Middle frontal gyrus (tissue), 1 donor: ENCODE data around the gene UNKL.

Source experiments
- DNase-seq: peaks from one replicate; pipeline ENCODE4 v3.0.0-alpha.2; 2015; ENCODE audit warnings: low spot score; ENCODE audit errors: extremely low spot score

UNKL gene

GRCh38 chr16:1403036-1403435, 11.5 kb downstream of the UNKL start:
- DNase-seq = no peak

- no peak for DNase-seq
These were observed 12.7 kb downstream of the UNKL start for GRCh38 chr16:1401758-1402154.

- DNase-seq = no peak
These were observed 13.3 kb downstream of the UNKL start for GRCh38 chr16:1401061-1401757.

DNA sequence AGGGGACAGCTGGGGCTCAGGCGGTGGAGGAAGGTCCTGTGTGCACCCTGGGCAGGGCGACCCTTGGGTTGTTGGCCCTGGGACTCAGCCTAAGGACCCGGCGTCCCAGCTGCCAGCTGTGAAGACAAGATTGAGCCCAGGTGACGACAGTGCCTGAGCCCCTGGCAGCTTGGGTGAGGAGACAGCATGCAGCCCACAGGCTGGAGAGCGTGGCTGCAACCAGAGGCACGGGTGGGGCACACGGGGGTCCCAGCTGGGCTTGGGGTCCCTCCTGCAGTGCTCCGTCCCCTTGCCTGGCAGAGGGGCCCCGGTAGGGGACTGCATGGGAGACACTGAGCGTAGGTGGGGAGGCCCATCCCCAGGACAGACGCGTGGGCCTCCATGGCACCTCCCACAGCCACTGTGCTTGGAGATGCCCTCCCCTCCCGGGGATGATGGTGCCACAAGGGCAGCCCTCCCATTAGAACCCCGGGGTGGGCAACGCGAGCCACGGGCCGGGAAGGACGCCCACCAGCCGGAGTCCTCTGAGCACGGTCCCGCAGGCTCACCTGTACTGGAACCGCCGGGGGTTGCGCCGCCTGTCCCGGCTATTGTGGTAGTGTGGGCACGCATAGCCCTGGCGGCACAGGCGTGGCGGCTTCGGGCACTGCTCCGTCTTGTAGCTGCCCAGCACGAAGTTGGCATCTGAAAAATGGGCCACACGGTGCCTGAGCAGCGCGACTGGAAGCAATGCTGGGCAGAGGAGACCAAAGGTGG, 15.5 kb downstream of the UNKL start:
- DNase-seq = no peak

- DNase-seq = no peak
These were observed 16.2 kb downstream of the UNKL start for GRCh38 chr16:1398351-1398750.

GRCh38 chr16:1397779-1398178, 16.7 kb downstream of the UNKL start:
- DNase-seq = no peak

GRCh38 chr16:1395444-1396031, 19.0 kb downstream of the UNKL start:
- DNase-seq = no peak

DNA sequence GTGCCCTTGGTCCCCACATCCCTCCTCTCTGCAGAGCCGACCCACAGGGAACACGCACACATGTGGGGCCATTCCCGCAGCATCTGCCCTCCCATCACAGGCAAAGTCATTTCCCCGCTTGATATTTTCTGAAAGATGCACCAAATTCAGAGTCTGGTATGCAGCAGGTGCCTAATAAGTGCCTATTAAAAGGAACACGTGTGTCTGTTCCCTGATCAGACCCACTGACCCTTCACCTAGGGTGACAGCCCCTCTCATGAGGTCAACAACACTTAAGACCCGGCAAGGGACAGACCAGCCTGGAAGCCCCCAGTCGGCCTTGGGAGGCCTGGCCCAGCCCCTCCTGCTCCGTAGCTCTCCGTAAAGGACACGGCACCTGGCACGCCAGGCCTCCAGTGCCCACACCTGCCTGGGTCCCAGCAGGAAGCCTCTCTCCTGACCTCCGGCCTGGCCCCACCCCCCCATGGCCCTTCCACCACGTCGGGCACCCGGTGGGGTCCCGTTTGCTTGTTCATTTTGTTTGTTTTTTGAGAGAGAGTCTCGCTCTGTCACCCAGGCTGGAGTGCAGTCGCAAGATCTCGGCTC, 20.0 kb downstream of the UNKL start:
- no peak for DNase-seq

DNA sequence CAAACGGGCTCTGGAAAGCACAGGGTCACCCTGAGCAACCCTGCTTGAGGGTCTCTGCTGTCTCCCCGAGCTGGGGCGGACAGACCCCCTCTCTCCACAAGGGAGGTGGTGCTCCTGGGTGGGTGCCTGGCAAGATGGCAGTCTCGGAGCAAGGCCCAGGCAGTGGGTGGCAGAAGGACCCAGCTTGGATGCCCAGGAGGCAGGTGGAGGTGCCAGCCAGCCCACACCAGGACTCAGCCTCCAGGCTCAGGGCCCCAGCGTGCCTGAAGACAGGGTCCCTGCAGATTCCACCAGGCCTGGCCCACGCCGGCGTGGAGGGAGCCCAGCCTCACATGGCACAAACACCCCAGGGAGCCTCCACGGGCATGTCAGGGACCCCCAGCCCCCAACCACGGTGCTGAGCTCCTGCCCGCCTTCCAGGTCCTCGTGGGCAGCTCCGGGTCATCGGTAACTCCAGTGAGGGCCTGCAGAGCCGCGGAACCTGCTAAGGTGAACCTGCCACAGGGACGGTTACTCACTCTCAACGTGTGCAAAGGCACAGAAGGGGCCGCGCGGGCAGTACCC, 20.8 kb downstream of the UNKL start:
- no peak for DNase-seq

DNA sequence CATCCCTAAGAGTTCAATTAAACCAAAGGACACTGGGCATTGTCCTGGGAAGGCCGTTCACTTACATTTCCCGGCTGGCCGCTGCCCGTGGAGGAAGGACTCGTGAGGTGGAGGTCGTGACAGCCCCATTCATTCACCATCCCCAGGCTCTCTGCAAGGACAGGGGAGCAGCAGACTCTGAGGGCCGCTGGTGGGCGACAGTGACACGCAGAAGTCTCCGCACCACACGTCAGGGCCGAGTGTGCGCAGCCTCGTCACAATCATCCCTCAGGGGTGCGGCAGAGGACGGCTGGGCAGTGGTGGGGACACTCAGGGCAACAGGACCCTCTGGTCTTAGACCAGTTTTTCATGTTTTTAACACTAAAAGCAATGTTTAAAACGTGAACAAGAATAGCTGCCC, 21.7 kb downstream of the UNKL start:
- no peak for DNase-seq

DNA sequence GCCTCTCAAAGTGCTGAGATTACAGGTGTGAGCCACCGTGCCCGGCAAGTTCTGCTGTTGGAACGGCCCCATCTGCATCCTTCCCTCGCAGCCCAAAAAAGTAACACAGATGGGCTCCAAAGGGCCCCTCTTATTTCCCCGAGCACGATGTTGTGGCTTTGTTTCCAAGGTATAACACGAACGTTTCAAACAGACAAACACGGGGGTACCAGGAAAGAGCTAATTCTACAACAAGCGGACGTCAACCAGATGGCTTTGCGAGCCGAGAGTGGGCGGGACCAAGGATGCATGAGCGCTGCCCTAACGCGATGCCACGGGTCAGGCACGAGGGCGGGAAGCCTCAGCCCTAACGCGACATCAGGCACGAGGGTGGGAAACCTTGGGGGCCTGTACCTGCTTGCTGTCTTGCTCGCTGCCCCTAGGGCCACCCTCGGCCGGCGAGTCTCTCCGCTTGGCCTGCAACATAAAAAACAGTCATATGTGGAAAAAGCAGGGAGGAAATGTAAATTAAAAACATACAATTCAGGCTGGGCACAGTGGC, 24.2 kb downstream of the UNKL start:
- DNase-seq = no peak

DNA sequence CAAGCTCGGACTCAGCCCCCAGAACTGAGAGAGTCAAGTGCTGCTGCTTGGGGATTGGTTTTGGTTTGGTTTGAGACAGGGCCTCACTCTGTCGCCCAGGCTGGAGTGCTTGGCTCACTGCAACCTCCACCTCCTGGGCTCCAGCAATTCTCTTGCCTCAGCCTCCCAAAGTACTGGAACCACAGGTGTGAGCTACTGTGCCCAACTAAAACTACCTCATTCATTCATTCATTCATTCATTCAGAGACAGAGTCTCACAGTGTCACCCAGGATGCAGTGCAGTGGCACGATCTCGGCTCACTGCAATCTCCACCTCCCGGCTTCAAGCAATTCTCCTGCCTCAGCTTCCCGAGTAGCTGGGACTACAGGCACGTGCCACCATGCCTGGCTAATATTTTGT, 24.7 kb downstream of the UNKL start:
- no peak for DNase-seq

- DNase-seq = no peak
These were observed 27.2 kb downstream of the UNKL start for GRCh38 chr16:1387331-1387730.

- DNase-seq = no peak
These were observed 29.3 kb downstream of the UNKL start for GRCh38 chr16:1385232-1385631.

GRCh38 chr16:1383556-1383955, 30.9 kb downstream of the UNKL start:
- DNase-seq = no peak

DNA sequence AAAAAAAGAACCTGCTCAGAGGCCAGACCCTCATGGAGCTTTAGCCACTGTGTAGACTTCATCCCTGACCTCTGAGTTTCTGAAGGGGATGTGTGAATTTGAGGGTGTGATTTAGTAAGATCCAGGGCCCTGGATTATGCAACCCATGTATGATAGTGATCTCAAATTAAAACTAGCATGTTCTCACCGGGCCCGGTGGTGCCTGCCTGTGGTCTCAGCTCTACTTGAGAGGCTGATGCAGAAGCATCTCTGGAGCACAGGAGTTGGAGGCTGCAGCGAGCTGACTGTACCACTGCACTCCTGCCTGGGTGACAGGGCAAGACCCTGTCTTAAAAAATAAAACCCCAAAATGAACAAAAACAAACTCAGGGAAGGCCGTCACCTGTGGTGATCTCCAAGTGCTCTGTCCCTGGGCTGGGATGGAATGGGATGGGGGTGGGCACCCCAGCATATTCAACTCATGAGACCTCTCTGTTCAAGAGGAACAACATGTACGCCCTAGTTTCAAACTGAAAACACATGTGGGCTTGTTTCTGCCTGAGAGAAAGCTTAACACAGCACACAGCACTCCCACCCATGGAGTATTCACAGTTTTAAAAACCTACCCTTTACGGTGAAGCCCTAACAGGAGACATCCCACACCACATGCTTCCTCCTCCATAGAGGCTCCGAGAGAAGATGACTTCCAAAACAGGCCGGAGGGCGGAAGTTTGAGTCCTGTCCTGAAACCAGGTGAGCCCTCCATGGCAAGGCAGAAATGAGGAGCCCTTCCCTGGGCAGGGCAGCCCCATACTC, 32.7 kb downstream of the UNKL start:
- no peak for DNase-seq

GRCh38 chr16:1380195-1380594, 34.3 kb downstream of the UNKL start:
- no peak for DNase-seq

DNA sequence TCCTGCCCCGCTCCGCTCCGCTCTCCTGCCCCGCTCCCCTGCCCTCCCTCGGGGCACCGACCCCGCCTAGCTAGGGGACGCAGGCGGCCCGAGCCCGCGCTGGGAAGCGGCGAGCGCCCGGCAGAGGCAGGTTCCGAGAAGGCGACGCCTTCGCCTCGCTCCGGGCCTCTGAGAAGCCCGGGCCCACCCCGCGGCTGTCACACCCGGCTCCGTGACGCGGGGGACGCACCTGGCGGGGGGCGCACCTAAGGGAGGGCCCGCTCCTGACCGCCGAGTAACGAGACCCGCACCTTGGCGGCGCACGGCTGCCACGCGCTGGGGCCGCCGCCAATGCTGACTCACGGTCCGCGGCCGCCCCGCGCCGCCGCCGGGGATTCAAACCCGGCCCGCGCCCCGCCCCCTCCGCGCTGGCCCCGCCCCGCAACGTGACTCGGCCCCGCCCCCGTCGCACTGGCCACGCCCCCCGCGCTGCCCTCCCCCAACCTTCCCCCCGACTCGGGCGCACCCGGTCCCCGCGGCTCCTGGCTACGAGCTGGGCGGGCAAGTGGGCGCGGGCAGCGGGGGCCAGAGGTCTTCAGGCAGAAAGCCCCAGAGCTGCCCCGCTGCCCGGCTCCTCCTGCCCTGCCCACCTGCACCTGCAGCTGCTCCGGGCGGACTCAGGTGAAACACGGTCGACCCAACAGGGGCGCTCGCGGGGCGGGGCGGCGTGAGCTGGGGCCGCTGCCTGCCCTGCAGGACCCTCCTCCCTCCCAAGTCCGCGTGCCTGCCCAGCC, 35.0 kb downstream of the UNKL start:
- no peak for DNase-seq

GRCh38 chr16:1378804-1379303, 35.6 kb downstream of the UNKL start:
- DNase-seq = no peak
